ENCODE measurements around the gene RERE. TPM values are rescaled to one million over a fixed set of nuclear protein-coding genes. Genes with fewer than 3 reads are reported as not detected.

Gene RERE
- total RNA-seq, 1 experiment from 2014 or later, result 217 TPM

GRCh38 chr1:8524627-8525157 lies 292.7 kb downstream of the RERE start:
- H3K9me3 ChIP-seq (ENCODE audit: control insufficient read depth, insufficient read depth, low read depth, low read length), result no peaks in the 10 kb centered on the region
- ChIA-PET CTCF (no interaction called here), POLR2A (no interaction called here)
- intact Hi-C loops (cut with micrococcal nuclease; ENCODE audit: unreplicated experiment) (no loop called here), in situ Hi-C loops (cut with HindIII; ENCODE audit: low pct_unique_long_range_greater_than_20kb, low sequenced_read_pairs) (no loop called here)
- H3K27me3 ChIP-seq (ENCODE audit: control insufficient read depth, insufficient read depth, low read length), result no peaks in the 10 kb centered on the region
- peaks cover 27% of the 10 kb centered on the region for H3K4me1 ChIP-seq (ENCODE audit: control insufficient read depth, insufficient read depth, low read length)
- DNase-seq (ENCODE audit: low read depth, low spot score) (no peak), ATAC-seq (no peak)
- peak overlapping the region; percentile 48; the same call in 1 of the 2 replicates for H3K27ac ChIP-seq (ENCODE audit: low read length)
- TF ChIP-seq, protein P1, sequence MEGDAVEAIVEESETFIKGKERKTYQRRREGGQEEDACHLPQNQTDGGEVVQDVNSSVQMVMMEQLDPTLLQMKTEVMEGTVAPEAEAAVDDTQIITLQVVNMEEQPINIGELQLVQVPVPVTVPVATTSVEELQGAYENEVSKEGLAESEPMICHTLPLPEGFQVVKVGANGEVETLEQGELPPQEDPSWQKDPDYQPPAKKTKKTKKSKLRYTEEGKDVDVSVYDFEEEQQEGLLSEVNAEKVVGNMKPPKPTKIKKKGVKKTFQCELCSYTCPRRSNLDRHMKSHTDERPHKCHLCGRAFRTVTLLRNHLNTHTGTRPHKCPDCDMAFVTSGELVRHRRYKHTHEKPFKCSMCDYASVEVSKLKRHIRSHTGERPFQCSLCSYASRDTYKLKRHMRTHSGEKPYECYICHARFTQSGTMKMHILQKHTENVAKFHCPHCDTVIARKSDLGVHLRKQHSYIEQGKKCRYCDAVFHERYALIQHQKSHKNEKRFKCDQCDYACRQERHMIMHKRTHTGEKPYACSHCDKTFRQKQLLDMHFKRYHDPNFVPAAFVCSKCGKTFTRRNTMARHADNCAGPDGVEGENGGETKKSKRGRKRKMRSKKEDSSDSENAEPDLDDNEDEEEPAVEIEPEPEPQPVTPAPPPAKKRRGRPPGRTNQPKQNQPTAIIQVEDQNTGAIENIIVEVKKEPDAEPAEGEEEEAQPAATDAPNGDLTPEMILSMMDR (IDR thresholded peaks at IDR 0.05), result no peak
- TF ChIP-seq TCF7L2 (IDR thresholded peaks at IDR 0.05; ENCODE audit: low read depth, low read length) (no peak), SIN3A (IDR thresholded peaks at IDR 0.05; ENCODE audit: borderline replicate concordance, insufficient read depth, low read depth, low read length) (no peak), POLR2AphosphoS5 (IDR thresholded peaks at IDR 0.05; ENCODE audit: low read depth, low read length) (no peak)
- TF ChIP-seq, protein P2, sequence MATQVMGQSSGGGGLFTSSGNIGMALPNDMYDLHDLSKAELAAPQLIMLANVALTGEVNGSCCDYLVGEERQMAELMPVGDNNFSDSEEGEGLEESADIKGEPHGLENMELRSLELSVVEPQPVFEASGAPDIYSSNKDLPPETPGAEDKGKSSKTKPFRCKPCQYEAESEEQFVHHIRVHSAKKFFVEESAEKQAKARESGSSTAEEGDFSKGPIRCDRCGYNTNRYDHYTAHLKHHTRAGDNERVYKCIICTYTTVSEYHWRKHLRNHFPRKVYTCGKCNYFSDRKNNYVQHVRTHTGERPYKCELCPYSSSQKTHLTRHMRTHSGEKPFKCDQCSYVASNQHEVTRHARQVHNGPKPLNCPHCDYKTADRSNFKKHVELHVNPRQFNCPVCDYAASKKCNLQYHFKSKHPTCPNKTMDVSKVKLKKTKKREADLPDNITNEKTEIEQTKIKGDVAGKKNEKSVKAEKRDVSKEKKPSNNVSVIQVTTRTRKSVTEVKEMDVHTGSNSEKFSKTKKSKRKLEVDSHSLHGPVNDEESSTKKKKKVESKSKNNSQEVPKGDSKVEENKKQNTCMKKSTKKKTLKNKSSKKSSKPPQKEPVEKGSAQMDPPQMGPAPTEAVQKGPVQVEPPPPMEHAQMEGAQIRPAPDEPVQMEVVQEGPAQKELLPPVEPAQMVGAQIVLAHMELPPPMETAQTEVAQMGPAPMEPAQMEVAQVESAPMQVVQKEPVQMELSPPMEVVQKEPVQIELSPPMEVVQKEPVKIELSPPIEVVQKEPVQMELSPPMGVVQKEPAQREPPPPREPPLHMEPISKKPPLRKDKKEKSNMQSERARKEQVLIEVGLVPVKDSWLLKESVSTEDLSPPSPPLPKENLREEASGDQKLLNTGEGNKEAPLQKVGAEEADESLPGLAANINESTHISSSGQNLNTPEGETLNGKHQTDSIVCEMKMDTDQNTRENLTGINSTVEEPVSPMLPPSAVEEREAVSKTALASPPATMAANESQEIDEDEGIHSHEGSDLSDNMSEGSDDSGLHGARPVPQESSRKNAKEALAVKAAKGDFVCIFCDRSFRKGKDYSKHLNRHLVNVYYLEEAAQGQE (IDR thresholded peaks at IDR 0.05; ENCODE audit: insufficient read depth in 1 of 2, low read depth in 2 of 2, low read length in 1 of 2), result no peak
- TSS peak; percentile 15 for BruUV-seq (replicated peaks)
- no peaks in the 10 kb centered on the region for H3K36me3 ChIP-seq (ENCODE audit: control insufficient read depth, insufficient read depth, low read length)
- H3K4me3 ChIP-seq (ENCODE audit: low read depth in 2 of 2, low read length in 2 of 2), result peak overlapping the region in 1 of 2 experiments; percentile 33; a peak in 1 of 4 replicates

DNA sequence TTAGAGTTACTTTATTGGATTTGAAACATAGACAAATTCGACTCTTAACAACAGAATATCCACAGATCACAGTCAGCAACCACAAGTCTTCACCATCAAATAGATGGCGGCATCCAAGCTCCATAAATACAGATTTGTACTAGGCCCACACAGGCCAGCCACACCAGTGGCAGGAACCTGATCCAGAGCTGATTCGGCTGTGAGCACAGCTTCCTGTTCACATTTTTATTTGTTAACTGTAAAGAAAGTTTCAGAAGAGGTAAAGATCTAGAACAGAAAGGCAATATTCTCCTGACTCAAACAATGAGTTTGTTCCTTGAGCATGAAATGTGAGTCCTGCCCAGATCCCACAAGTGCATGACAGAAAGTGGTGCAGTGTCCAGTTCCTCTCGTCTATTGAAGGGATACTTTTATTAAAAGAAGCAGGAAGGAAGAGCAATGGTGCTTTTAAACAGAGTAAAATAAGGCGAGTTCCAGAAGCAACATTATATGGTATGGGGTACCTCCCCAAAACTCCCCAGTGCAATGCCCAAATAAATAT lies 293.7 kb downstream of the RERE start:
- POLR2A ChIA-PET, result interaction anchor here (0.5 kb wide), 1 partner anchor 17 kb away, joined by 3 read pairs; no protein-coding TSS in a partner anchor
- intact Hi-C loops (cut with micrococcal nuclease; ENCODE audit: unreplicated experiment), result no loop called here
- no peak for TF ChIP-seq SIN3A (IDR thresholded peaks at IDR 0.05; ENCODE audit: borderline replicate concordance, insufficient read depth, low read depth, low read length)
- TF ChIP-seq POLR2AphosphoS5 (IDR thresholded peaks at IDR 0.05; ENCODE audit: low read depth, low read length), result no peak
- TF ChIP-seq, protein P2 (IDR thresholded peaks at IDR 0.05; ENCODE audit: insufficient read depth in 1 of 2, low read depth in 2 of 2, low read length in 1 of 2), result no peak
- TF ChIP-seq TCF7L2 (IDR thresholded peaks at IDR 0.05; ENCODE audit: low read depth, low read length), result no peak
- TF ChIP-seq, protein P1 (IDR thresholded peaks at IDR 0.05), result no peak
- H3K36me3 ChIP-seq (ENCODE audit: control insufficient read depth, insufficient read depth, low read length), result no peaks in the 10 kb centered on the region
- CTCF ChIA-PET, result no interaction called here
- no peak for ATAC-seq
- no peaks in the 10 kb centered on the region for H3K9me3 ChIP-seq (ENCODE audit: control insufficient read depth, insufficient read depth, low read depth, low read length)
- in situ Hi-C loops (cut with HindIII; ENCODE audit: low pct_unique_long_range_greater_than_20kb, low sequenced_read_pairs), result no loop called here
- no peaks in the 10 kb centered on the region for H3K27me3 ChIP-seq (ENCODE audit: control insufficient read depth, insufficient read depth, low read length)
- H3K4me3 ChIP-seq (ENCODE audit: low read depth in 2 of 2, low read length in 2 of 2), result no peak overlapping the region
- H3K4me1 ChIP-seq (ENCODE audit: control insufficient read depth, insufficient read depth, low read length), result peaks cover 27% of the 10 kb centered on the region
- no peak overlapping the region for H3K27ac ChIP-seq (ENCODE audit: low read length)
- BruUV-seq (replicated peaks), result no TSS peak
- no peak for DNase-seq (ENCODE audit: low read depth, low spot score)

Measured in Panc1 (cell line).